OCI-LY3 (cell line): ENCODE measurements around the gene LDLRAD4.

Experiments
- CTCF ChIP-seq: fragments of 200-600, 300-600 bp; sonication (generic); IDR thresholded peaks from 2 replicates; pipeline ENCODE4 v1.5.1; 2014; ENCODE audit warnings: antibody characterized with exemption, low read length, low read depth
- EZH2phosphoT487 ChIP-seq: fragments of 200-600 bp; shearing (Covaris generic); IDR thresholded peaks from 2 replicates; pipeline ENCODE4 v1.6.1; 2018; ENCODE audit warnings: antibody characterized with exemption, mixed run types, low read depth

- TF ChIP-seq CTCF (no peak), EZH2phosphoT487 (no peak)
Observed at GRCh38 chr18:13605901-13606300, 387.3 kb downstream of the LDLRAD4 start.
